SJSA1 (cell line): Measurements from ENCODE around the gene SPAG17. TPM values are rescaled to one million over a fixed set of nuclear protein-coding genes. Genes with fewer than 3 reads are reported as not detected.

Source experiments
- DNase-seq, 2 experiments: peaks; one replicate each; pipeline ENCODE4 v3.0.0-alpha.2; 2015 to 2020; ENCODE audit warnings: low spot score in 2 of 2, low read depth in 1 of 2
- H3K27ac ChIP-seq: fragments of 250-450 bp; sonication (Bioruptor Pico); 2 replicates; pipeline ENCODE4 v1.5.1; 2020; ENCODE audit warnings: mild to moderate bottlenecking, moderate library complexity
- H3K27me3 ChIP-seq: fragments of 250-450 bp; sonication (Bioruptor Pico); replicated peaks from 2 replicates; pipeline ENCODE4 v1.5.1; 2020; ENCODE audit warnings: mild to moderate bottlenecking, moderate library complexity
- H3K36me3 ChIP-seq: fragments of 250-450 bp; sonication (Bioruptor Pico); 2 replicates; pipeline ENCODE4 v1.5.1; 2020; ENCODE audit warnings: mild to moderate bottlenecking
- H3K4me1 ChIP-seq: fragments of 250-450 bp; sonication (Bioruptor Pico); replicated peaks from 2 replicates; pipeline ENCODE4 v1.6.1; 2021; ENCODE audit warnings: mild to moderate bottlenecking
- H3K4me3 ChIP-seq: fragments of 250-450 bp; sonication (Bioruptor Pico); 2 replicates; pipeline ENCODE4 v1.5.1; 2020; ENCODE audit warnings: mild to moderate bottlenecking
- H3K9me3 ChIP-seq: fragments of 250-450 bp; sonication (Bioruptor Pico); replicated peaks from 2 replicates; pipeline ENCODE4 v1.5.1; 2020; ENCODE audit warnings: mild to moderate bottlenecking
- total RNA-seq: library from RNA; depleted of rRNA; stranded (reverse); fragments of >200 nt; shearing (Covaris generic); gene quantifications from 2 replicates; pipeline ENCODE4 v1.2.3, GENCODE V29; 2014

SPAG17 gene
- total RNA-seq, 1 experiment from 2014 or later, result not detected

DNA sequence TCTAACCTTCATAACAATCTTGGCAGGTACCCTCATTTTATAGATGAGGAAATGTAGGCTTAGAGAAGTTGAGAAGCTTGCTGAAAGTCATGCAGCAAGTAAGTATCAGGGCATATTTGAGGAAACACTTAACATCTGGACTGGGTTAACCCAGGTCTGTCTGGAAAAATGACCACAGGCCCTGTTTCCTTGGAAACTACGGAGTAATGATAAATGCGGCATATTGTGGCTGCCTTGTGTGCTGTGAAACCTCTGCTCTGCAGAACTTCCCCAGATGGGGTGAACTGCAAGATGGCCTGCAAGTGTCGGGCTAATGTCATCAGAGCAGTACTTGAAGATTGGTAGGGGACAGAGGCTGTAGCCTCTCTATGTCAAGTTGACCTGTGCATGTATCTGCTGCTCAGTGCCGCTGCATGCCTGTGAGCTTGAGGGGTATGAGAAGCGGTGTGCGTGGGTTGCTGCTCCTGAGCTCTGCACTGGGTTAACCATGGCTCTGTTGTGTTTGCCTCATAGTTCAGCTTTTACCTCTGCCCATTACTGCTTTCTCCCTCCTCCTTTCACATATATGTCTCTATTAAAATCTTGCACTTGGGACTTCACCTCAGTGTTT lies 172.4 kb downstream of the SPAG17 start:
- Histone ChIP-seq H3K4me1 (no peaks in the 10 kb centered on the region), H3K27ac (no peak overlapping the region), H3K27me3 (peaks cover 10% of the 10 kb centered on the region), H3K4me3 (no peak overlapping the region), H3K9me3 (no peaks in the 10 kb centered on the region), H3K36me3 (no peaks in the 10 kb centered on the region)
- DNase-seq, result no peak

DNA sequence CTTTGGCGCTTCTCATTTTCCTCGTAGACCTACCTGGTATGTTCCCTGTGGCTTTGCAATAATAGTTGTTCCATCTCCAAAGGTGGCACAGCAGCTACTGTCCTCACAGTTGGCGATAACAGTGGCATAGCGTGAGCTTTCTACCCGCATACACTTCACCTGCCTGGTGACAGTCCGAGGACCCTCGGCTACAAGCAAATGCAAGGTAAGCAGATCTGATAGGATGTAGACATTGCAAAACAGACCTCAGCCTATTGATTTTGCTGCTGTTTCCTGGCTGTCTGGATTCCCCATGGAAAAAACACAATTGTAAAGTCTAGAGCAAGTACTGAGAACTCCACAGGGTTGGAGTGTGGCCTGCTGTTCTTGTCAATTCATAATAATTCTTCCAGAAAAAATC lies 177.0 kb downstream of the SPAG17 start:
- no peak for DNase-seq
- no peaks in the 10 kb centered on the region for H3K9me3 ChIP-seq
- no peaks in the 10 kb centered on the region for H3K36me3 ChIP-seq
- no peak overlapping the region for H3K4me3 ChIP-seq
- no peaks in the 10 kb centered on the region for H3K27me3 ChIP-seq
- H3K27ac ChIP-seq, result no peak overlapping the region
- H3K4me1 ChIP-seq, result no peaks in the 10 kb centered on the region

DNA sequence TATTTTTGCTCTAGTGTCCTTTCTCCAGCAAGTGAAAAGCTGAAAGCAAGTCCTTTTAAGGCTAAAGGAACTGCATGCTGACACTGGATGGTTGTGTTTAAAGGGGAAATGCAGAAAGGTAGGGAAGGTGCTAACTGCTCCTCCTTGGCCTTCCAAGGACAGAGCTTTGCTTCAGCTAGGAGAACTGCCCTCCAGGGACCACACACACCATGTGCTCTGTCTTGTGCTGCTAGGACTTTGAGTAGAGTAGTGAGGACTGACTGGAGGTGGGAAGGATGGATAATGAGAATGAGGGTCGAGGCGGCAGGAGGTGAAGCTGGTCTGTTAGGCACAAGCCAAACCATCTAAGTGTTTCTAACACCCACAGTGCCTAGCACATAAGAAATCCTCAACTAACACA lies 177.6 kb downstream of the SPAG17 start:
- Histone ChIP-seq H3K4me3 (no peak overlapping the region), H3K9me3 (no peaks in the 10 kb centered on the region), H3K27me3 (no peaks in the 10 kb centered on the region), H3K27ac (no peak overlapping the region), H3K36me3 (no peaks in the 10 kb centered on the region), H3K4me1 (no peaks in the 10 kb centered on the region)
- DNase-seq, result no peak

DNA sequence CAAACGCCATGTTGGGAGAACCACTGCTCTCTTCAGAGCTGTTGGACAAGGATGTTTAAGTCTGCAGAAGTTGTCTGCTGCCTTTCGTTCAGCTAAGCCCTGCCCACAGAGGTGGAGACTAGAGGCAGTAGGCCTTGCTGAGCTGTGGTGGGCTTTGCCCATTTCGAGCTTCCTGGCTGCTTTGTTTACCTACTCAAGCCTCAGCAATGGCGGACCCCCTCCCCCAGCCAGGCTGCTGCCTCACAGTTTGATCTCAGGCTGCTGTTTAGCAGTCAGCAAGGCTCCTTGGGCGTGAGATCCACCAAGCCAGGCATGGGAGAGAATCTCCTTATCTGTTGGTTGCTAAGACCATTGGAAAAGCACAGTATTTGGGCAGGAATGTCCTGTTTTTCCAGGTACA lies 180.7 kb downstream of the SPAG17 start:
- no peaks in the 10 kb centered on the region for H3K27me3 ChIP-seq
- H3K9me3 ChIP-seq, result no peaks in the 10 kb centered on the region
- H3K4me1 ChIP-seq, result no peaks in the 10 kb centered on the region
- H3K36me3 ChIP-seq, result no peaks in the 10 kb centered on the region
- DNase-seq, result no peak
- H3K4me3 ChIP-seq, result no peak overlapping the region
- H3K27ac ChIP-seq, result no peak overlapping the region

DNA sequence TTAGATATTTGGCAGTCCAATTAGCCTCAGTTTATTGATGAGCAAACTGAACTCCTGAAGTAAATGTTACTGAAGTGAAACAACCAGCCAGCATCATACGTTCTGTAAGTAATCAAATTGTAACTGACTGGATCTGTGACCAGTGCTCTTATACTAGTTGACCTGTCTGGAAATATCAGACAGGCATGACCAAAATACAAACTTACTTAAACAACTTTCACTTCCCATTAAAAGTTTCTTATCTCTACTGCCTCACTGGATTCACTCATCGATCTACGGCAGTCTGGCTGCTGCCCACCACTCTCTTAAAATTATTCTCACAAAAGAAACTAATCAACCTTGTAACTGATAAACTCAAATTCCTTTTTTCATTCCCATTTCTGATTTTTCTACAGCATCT lies 199.1 kb downstream of the SPAG17 start:
- H3K9me3 ChIP-seq, result no peaks in the 10 kb centered on the region
- H3K27ac ChIP-seq, result no peak overlapping the region
- H3K36me3 ChIP-seq, result no peaks in the 10 kb centered on the region
- H3K27me3 ChIP-seq, result peaks cover 3% of the 10 kb centered on the region
- no peak overlapping the region for H3K4me3 ChIP-seq
- H3K4me1 ChIP-seq, result no peaks in the 10 kb centered on the region
- no peak for DNase-seq

DNA sequence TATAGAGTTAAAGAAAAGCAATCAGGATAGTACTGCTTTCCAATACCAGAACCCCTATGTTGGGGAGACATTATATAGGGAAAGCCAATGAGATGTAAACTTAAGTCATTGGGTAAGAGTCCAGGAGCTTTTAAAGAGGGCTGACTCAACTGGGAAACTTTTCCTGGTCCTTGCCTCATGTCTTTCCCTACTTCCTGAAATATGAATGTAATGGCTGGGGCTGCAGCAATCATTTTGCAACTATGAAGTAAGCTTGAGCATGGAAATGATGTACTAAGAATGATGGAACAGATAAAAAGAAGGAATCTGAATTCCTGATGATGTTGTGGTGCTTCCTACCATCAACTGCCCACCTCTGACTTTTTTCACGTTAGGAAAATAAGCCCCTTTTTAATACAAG lies 199.8 kb downstream of the SPAG17 start:
- Histone ChIP-seq H3K27me3 (peaks cover 5% of the 10 kb centered on the region; the same call in 1 of the 2 replicates), H3K4me1 (no peaks in the 10 kb centered on the region), H3K27ac (no peak overlapping the region), H3K36me3 (no peaks in the 10 kb centered on the region), H3K9me3 (no peaks in the 10 kb centered on the region), H3K4me3 (no peak overlapping the region)
- DNase-seq, result no peak

DNA sequence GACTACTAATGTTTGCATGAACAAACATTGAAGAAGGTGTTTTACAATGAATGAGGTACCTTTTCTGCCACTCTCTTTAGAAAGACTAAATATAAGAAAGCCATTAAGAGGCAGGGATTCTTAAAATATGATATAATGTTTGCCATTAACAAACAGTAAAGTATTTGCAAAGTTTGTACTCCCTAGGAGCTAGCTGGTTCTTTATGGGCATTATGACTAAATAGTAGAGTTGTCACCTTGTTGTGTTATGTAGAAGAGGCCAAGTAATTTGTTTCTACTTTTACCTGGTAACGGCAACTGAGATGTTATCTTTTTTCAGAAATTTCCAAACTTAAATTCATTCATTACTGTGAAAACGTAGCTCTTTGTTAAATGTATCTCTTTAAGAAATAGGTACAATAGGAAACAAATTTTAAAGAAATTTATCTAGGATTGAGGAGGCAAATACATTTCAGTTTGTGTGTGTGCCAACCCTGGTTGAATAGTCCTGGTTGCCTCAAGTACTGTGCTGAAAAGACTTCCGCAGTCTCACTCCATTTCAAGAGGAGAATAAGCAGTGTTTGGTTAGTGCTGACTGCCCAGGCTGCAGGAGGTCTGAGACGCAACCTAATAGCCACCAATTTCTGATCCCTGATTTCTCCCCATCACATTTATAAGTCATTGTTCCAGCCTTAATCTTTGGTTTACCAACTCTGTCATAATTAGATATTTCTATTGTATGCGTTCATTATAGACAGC lies 203.4 kb downstream of the SPAG17 start:
- H3K4me3 ChIP-seq, result no peak overlapping the region
- no peak overlapping the region for H3K27ac ChIP-seq
- no peaks in the 10 kb centered on the region for H3K36me3 ChIP-seq
- H3K9me3 ChIP-seq, result no peaks in the 10 kb centered on the region
- DNase-seq, result no peak
- H3K4me1 ChIP-seq, result no peaks in the 10 kb centered on the region
- H3K27me3 ChIP-seq, result peaks cover 6% of the 10 kb centered on the region; the same call in 1 of the 2 replicates

DNA sequence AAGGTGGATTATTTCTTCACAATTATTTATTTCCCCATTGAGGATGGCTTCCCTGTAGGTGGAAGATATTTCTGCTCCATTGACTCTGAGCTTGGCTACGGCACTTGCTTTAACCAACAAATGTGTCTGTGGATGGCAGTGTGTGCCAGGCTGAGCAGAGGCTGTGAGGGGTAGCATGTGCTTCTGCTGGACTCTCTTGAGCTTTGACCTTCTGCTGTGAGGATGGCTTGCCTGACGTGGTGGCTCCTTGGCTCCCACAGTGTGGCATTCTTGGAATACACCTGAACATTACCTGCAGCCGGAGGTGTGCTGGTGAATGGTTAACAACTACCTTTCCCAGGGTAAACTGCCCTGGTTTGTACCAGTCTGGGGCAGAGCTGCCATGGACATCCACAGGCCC lies 208.6 kb downstream of the SPAG17 start:
- Histone ChIP-seq H3K27ac (no peak overlapping the region), H3K4me3 (no peak overlapping the region), H3K27me3 (peaks cover 2% of the 10 kb centered on the region; the same call in 1 of the 2 replicates), H3K4me1 (no peaks in the 10 kb centered on the region), H3K9me3 (no peaks in the 10 kb centered on the region), H3K36me3 (no peaks in the 10 kb centered on the region)
- no peak for DNase-seq

DNA sequence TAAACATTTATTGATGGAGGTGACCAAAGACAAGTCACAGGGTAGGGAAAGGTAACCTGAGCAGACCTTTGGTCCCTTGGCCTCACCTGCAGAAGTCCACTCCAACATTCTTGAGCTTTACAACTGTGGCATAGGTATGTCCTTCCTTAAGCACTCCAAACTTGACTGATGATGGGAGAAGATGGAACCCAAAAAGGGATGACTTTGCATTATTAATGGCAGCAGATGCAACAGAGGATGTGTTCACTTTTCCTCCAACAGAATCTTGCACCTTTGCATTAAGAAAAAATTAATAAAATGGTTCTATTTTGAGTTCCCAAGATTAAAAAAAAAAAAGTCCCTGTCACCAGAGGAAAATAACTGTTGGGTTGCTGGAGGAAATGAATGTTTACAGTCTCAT lies 213.3 kb downstream of the SPAG17 start:
- Histone ChIP-seq H3K27me3 (no peaks in the 10 kb centered on the region; the same call in 1 of the 2 replicates), H3K4me1 (no peaks in the 10 kb centered on the region), H3K36me3 (no peaks in the 10 kb centered on the region), H3K9me3 (no peaks in the 10 kb centered on the region), H3K4me3 (no peak overlapping the region), H3K27ac (no peak overlapping the region)
- DNase-seq, result no peak

DNA sequence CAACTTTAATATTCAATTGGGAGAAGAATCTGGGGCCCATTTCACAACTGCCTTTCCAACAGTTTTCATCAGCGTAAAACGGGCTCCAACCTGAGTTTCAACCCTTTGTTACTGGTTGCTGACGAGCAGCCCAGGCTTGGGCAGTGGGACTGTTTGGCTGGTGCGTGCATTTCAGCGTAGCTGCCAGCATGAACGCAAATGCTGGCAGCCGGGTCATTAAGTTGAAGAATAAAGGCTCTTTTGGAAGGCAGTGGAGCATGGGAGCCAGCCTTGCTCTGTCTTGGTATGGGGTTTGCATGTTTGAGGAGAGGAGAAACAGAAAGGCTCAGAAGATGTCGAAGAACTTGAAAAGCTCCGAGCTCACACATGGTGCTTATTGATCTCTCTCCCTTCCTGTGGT lies 214.8 kb downstream of the SPAG17 start:
- Histone ChIP-seq H3K27me3 (no peaks in the 10 kb centered on the region; the same call in 1 of the 2 replicates), H3K4me3 (no peak overlapping the region), H3K36me3 (no peaks in the 10 kb centered on the region), H3K27ac (no peak overlapping the region), H3K4me1 (no peaks in the 10 kb centered on the region), H3K9me3 (no peaks in the 10 kb centered on the region)
- DNase-seq, result no peak

DNA sequence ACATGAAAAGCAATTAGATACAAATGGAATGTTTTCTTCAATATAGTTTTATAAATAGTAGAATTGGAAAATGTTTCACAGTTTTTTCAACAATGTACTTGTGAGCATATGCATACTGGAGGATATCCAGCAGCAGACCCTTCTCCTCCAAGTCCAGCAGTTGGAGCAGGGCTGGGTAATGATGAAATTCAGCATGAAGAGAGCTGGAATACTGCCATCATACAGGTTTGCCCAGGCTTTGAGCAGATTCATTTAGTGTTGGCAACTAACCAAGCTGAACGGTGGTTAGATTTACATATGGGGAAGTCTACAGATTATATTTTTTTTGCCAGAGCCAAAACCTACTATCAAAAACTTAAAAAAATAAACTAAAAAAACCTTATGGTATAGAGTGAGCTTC lies 217.1 kb downstream of the SPAG17 start:
- H3K4me1 ChIP-seq, result no peaks in the 10 kb centered on the region
- H3K27ac ChIP-seq, result no peak overlapping the region
- no peaks in the 10 kb centered on the region for H3K36me3 ChIP-seq
- no peak overlapping the region for H3K4me3 ChIP-seq
- no peak for DNase-seq
- H3K27me3 ChIP-seq, result no peaks in the 10 kb centered on the region; the same call in 1 of the 2 replicates
- no peaks in the 10 kb centered on the region for H3K9me3 ChIP-seq

DNA sequence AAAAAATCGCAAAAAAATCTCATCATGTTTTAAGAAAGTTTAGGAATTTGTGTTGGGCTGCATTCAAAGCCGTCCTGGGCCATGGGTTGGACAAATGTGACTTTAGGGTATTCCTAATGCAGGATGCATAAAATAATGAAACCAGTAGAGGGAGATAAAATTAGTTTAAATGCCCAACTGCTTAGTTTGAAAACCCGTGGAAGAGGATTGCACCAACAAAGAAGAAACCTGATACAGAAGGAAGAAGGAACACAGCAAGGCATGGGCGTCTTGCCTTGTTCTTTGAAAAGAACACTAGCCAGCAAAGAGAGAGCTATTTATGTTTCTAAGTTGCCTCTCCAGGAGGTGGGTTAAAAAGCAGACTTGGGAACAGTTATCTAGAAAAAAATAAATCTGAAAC lies 217.6 kb downstream of the SPAG17 start:
- no peak overlapping the region for H3K27ac ChIP-seq
- peak in 1 of 2 experiments; percentile 2 for DNase-seq
- H3K36me3 ChIP-seq, result no peaks in the 10 kb centered on the region
- no peaks in the 10 kb centered on the region for H3K4me1 ChIP-seq
- no peaks in the 10 kb centered on the region; the same call in 1 of the 2 replicates for H3K27me3 ChIP-seq
- no peaks in the 10 kb centered on the region for H3K9me3 ChIP-seq
- no peak overlapping the region for H3K4me3 ChIP-seq

DNA sequence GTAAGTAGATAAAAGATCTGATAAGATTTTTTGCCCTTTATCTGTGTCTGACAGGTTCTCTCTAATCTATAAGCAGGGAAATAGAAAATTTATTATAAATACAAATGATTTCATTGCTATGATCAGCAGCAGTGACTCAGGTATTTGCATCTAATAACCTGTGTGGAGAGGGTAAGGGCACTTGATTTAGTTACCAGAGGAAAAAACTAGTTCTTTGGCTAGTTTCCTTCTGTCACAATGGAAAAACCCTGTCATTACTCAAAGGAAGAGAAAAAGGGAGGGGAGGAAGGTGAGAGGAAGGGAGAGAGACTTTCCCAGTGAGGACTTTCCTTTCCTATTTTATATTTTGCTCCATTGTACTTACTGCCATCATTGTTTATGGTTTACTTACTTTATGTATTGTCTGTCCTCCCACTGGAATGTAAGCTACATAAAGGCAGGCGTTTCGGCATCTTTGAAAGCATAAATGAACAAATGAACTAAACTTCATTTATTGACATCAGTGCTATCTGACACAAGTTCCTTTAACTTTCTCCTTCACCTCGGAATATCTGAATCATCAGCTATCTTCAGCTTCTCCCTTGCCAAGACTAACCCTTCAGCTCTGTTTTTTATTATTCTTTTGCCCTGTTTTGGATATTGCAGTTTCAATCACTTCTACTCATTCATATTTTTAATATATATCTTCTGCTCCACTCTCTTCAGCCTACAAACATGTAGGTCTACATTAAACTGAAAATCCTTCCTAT lies 220.6 kb downstream of the SPAG17 start:
- Histone ChIP-seq H3K27ac (no peak overlapping the region), H3K4me3 (no peak overlapping the region), H3K27me3 (no peaks in the 10 kb centered on the region), H3K9me3 (no peaks in the 10 kb centered on the region), H3K36me3 (peaks cover 20% of the 10 kb centered on the region), H3K4me1 (no peaks in the 10 kb centered on the region)
- no peak for DNase-seq

DNA sequence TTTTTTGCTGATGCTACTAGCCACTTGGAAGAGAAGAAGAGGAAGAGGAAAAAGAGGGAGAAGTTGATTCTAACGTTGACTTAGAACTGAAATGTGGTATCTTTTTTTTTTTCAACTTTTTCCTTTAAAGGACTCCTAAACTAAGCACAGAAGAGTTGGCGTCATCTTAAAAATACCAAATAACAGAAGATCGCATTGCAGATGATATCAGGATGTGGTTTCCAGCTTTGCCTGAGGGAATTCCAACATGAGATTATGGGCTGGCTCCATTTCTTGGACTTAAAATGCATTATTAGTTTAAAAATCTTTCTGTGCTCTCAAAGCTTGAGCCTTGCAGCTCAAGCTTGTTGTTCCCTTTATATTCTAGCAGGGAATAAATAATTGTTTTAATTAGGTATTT lies 225.7 kb downstream of the SPAG17 start:
- H3K4me3 ChIP-seq, result no peak overlapping the region
- peaks cover 56% of the 10 kb centered on the region for H3K36me3 ChIP-seq
- no peaks in the 10 kb centered on the region for H3K9me3 ChIP-seq
- no peak for DNase-seq
- no peaks in the 10 kb centered on the region for H3K4me1 ChIP-seq
- H3K27ac ChIP-seq, result no peak overlapping the region
- H3K27me3 ChIP-seq, result no peaks in the 10 kb centered on the region
